ENCODE data around the gene SLC37A4.

SLC37A4 gene

GRCh38 chr11:119025541-119025940 is 5.1 kb downstream of the SLC37A4 start:
- Histone ChIP-seq H3K36me3 (peaks cover 57% of the 10 kb centered on the region), H3K27me3 (no peaks in the 10 kb centered on the region), H3K4me1 (ENCODE audit: control insufficient read depth in 1 of 2, insufficient read depth in 1 of 2, low read depth in 1 of 2, low read length in 1 of 2) (peaks cover 12 to 16% of the 10 kb centered on the region in 2 experiments), H3K9me3 (no peaks in the 10 kb centered on the region), H3K4me3 (ENCODE audit: low read depth in 1 of 2, low read length in 1 of 2) (no peak overlapping the region), H3K27ac (no peak overlapping the region)
- TF ChIP-seq, protein P1, sequence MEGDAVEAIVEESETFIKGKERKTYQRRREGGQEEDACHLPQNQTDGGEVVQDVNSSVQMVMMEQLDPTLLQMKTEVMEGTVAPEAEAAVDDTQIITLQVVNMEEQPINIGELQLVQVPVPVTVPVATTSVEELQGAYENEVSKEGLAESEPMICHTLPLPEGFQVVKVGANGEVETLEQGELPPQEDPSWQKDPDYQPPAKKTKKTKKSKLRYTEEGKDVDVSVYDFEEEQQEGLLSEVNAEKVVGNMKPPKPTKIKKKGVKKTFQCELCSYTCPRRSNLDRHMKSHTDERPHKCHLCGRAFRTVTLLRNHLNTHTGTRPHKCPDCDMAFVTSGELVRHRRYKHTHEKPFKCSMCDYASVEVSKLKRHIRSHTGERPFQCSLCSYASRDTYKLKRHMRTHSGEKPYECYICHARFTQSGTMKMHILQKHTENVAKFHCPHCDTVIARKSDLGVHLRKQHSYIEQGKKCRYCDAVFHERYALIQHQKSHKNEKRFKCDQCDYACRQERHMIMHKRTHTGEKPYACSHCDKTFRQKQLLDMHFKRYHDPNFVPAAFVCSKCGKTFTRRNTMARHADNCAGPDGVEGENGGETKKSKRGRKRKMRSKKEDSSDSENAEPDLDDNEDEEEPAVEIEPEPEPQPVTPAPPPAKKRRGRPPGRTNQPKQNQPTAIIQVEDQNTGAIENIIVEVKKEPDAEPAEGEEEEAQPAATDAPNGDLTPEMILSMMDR (IDR thresholded peaks at IDR 0.05), result no peak

- Histone ChIP-seq H3K36me3 (peaks cover 57% of the 10 kb centered on the region), H3K27ac (no peak overlapping the region), H3K4me1 (ENCODE audit: control insufficient read depth in 1 of 2, insufficient read depth in 1 of 2, low read depth in 1 of 2, low read length in 1 of 2) (peaks cover 12 to 15% of the 10 kb centered on the region in 2 experiments), H3K9me3 (no peaks in the 10 kb centered on the region), H3K4me3 (ENCODE audit: low read depth in 1 of 2, low read length in 1 of 2) (no peak overlapping the region), H3K27me3 (no peaks in the 10 kb centered on the region)
- TF ChIP-seq, protein P1 (IDR thresholded peaks at IDR 0.05), result no peak
Observed at GRCh38 chr11:119025099-119025473, 5.6 kb downstream of the SLC37A4 start.

- H3K4me1 ChIP-seq (ENCODE audit: control insufficient read depth in 1 of 2, insufficient read depth in 1 of 2, low read depth in 1 of 2, low read length in 1 of 2), result peaks cover 12 to 15% of the 10 kb centered on the region in 2 experiments
- H3K36me3 ChIP-seq, result peaks cover 57% of the 10 kb centered on the region
- H3K27me3 ChIP-seq, result no peaks in the 10 kb centered on the region
- TF ChIP-seq, protein P1 (IDR thresholded peaks at IDR 0.05), result no peak
- no peak overlapping the region for H3K27ac ChIP-seq
- H3K9me3 ChIP-seq, result no peaks in the 10 kb centered on the region
- no peak overlapping the region for H3K4me3 ChIP-seq (ENCODE audit: low read depth in 1 of 2, low read length in 1 of 2)
Observed at GRCh38 chr11:119024430-119025098, 6.1 kb downstream of the SLC37A4 start.

DNA sequence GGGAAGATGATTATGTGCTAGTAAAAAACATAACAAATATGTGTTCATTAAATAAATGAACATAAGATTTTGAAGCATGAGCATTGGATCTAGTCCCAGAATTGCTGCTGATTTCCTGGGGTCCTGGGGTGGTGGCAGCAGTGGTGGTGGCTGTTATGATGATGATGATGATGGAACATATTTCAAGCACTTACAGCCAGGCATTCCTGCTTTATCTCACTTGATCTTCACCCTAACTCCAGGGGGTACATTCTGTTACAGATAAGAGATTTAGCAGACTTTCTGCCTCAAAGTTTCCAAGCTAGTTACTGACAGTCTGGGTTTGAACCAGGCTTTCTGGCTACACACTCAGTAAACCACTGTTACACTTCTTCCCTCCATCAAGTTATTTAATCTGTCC is 6.9 kb downstream of the SLC37A4 start:
- Histone ChIP-seq H3K4me3 (ENCODE audit: low read depth in 1 of 2, low read length in 1 of 2) (no peak overlapping the region), H3K36me3 (peaks cover 57% of the 10 kb centered on the region), H3K9me3 (no peaks in the 10 kb centered on the region), H3K4me1 (ENCODE audit: control insufficient read depth in 1 of 2, insufficient read depth in 1 of 2, low read depth in 1 of 2, low read length in 1 of 2) (peaks cover 13 to 15% of the 10 kb centered on the region in 2 experiments), H3K27ac (no peak overlapping the region), H3K27me3 (no peaks in the 10 kb centered on the region)
- TF ChIP-seq, protein P1 (IDR thresholded peaks at IDR 0.05), result no peak

- Histone ChIP-seq H3K36me3 (peaks cover 61% of the 10 kb centered on the region), H3K4me3 (ENCODE audit: low read depth in 1 of 2, low read length in 1 of 2) (no peak overlapping the region)
Observed at GRCh38 chr11:119021631-119022030, 9.0 kb downstream of the SLC37A4 start.

More at GRCh38 chr11:119021631-119022030, 9.0 kb downstream of the SLC37A4 start:
- Histone ChIP-seq H3K9me3 (no peaks in the 10 kb centered on the region), H3K27ac (no peak overlapping the region), H3K4me1 (ENCODE audit: control insufficient read depth in 1 of 2, insufficient read depth in 1 of 2, low read depth in 1 of 2, low read length in 1 of 2) (peaks cover 25 to 27% of the 10 kb centered on the region in 2 experiments), H3K27me3 (no peaks in the 10 kb centered on the region)
- TF ChIP-seq, protein P1 (IDR thresholded peaks at IDR 0.05), result no peak

All from neutrophil (primary cell).